ENCODE measurements around the gene ADGRG6.
"Not testable (repeated sequence)": the region's sequence is repeated elsewhere in the genome, so short reads cannot be mapped to it uniquely, and the experiment has no call there.

The ADGRG6 gene

DNA sequence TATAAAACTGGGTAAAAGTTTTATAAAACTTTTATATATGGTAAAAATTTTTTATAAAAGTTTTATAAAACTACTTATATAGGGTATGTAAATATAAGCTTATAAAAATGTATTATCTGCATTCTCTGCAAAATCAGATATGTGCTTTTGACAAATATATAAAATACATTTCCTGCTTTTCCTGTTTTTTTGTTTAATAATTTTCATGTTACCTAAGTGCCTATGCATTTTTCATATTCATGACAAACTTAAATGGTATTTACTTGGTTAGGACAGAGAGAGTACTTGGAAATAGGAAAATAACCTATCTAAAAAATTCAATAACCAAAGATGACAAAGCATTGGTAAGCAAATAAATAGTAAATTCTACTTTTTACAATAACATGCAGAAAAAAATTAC, 41.2 kb downstream of the ADGRG6 start:
- Mint-ChIP-seq H3K4me3 (no peak overlapping the region), H3K4me1 (no peaks in the 10 kb centered on the region), H3K27me3 (no peaks in the 10 kb centered on the region), H3K27ac (no peak overlapping the region), H3K9me3 (no peaks in the 10 kb centered on the region)
- no peak for DNase-seq
- no peak for ATAC-seq

DNA sequence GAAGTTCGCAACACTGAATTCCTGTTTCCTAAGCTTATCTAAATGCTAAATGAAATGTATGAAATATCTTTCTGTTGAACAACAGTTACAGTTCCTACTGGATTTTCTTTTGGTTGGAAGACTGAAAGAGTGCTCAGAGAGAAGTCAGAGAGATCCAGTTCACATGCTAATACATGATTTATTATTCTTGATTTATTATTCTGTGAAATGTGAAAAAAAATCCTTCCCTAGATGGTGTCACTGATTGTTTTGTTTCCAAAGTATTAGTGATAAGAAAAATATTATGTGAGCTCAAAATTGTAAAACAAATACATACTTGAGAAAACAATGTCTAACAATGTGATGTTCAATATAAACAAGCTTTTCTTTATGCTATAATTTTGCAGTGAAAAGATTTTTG, 42.1 kb downstream of the ADGRG6 start:
- Mint-ChIP-seq H3K27ac (no peak overlapping the region), H3K4me1 (no peaks in the 10 kb centered on the region), H3K4me3 (no peak overlapping the region), H3K9me3 (no peaks in the 10 kb centered on the region), H3K27me3 (no peaks in the 10 kb centered on the region)
- ATAC-seq (no peak), DNase-seq (no peak)

DNA sequence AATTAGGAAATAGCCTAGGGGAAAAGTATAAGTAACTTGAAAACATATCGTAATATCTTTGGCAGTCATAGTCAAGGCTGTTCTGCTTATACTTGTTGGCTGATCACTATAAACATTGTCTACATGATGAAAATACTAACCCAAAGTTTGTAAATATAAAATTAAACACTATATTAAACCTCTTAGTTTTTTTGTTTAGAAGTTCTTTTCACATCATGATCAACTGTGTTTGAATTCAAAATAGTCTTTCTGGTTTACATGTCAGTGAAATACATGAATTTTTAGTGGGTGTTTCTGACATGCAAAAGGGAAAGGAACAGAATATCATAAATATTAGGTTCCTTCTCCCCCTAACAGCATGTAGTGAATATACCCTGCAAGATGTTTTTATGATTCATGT, 43.5 kb downstream of the ADGRG6 start:
- Mint-ChIP-seq H3K4me3 (no peak overlapping the region), H3K27me3 (no peaks in the 10 kb centered on the region), H3K4me1 (no peaks in the 10 kb centered on the region), H3K9me3 (no peaks in the 10 kb centered on the region), H3K27ac (no peak overlapping the region)
- no peak for ATAC-seq
- no peak for DNase-seq

DNA sequence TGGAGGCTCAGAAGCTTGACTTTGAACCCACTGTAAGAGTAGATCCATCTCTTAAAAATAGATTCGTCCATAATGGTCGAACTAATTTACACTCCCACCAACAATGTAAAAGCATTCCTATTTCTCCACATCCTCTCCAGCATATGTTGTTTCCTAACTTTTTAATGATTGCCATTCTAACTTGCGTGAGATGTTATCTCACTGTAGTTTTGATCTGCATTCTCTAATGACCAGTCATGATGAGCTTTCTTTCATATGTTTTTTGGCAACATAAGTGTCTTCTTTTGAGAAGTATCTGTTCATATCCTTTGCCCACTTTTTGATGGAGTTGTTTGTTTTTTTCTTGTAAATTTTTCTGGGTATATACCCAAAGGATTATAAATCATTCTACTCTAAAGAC, 44.4 kb downstream of the ADGRG6 start:
- not testable (repeated sequence) for H3K4me3 Mint-ChIP-seq

DNA sequence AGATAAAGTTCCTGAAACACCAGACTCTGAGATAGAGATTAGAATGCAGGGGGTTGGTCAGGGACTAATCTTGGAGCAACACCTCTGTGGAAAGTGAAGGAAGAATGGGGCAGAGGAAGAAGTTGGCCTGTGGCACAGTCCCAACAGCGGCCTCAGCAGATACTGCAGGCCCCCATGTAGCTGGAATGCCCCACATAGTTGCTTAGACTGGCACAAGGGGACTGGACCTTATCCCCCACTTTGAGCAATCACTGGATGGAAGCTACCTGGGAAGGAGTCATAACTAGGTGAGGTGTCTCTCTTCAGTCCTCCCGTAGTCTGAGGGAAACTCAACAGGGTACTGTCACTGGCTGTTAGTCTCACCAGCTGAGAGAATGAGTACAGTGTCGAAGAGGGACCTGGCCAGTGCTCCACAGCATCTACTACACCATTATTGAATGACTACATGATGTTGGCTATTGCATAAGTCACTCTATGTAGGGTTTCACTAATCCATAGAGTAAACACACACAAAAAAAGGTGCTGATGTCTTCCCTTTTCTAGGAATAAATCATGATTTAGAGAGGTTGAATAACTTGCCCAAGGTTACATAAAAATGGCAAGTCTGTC, 47.5 kb downstream of the ADGRG6 start:
- no peak overlapping the region for H3K27ac Mint-ChIP-seq
- H3K9me3 Mint-ChIP-seq: peaks cover 0 to 4% of the 10 kb centered on the region in 2 donors
- DNase-seq (no peak), ATAC-seq (no peak)
- no peak overlapping the region for H3K4me3 Mint-ChIP-seq
- H3K27me3 Mint-ChIP-seq: no peaks in the 10 kb centered on the region
- H3K4me1 Mint-ChIP-seq: no peaks in the 10 kb centered on the region

More for the DNA sequence above, 44.4 kb downstream of the ADGRG6 start:
- not testable (repeated sequence) for DNase-seq, H3K9me3 Mint-ChIP-seq, H3K27me3 Mint-ChIP-seq, ATAC-seq, H3K4me1 Mint-ChIP-seq, H3K27ac Mint-ChIP-seq

DNA sequence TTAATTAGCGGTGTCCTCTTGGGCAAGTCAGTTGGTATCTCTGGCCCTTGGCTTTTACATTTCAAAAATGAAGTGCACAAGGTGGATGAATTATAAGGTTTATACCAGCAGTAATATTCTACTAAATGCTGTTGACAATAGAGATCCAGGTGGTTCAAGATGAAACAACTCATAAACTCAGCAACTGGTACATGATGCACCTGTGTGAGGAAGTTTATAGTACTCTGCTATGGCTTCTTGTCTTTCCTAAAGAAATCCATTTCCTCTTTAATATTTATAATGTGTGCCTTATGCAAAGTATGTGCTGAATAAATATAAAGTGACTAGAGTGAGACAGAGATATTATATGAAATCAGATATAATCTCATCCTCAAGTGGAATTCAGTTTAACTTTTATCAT, 48.5 kb downstream of the ADGRG6 start:
- Mint-ChIP-seq H3K4me1 (no peaks in the 10 kb centered on the region), H3K4me3 (no peak overlapping the region), H3K27ac (no peak overlapping the region), H3K9me3 (peaks cover 0 to 4% of the 10 kb centered on the region in 2 donors), H3K27me3 (no peaks in the 10 kb centered on the region)
- DNase-seq: no peak
- no peak for ATAC-seq

DNA sequence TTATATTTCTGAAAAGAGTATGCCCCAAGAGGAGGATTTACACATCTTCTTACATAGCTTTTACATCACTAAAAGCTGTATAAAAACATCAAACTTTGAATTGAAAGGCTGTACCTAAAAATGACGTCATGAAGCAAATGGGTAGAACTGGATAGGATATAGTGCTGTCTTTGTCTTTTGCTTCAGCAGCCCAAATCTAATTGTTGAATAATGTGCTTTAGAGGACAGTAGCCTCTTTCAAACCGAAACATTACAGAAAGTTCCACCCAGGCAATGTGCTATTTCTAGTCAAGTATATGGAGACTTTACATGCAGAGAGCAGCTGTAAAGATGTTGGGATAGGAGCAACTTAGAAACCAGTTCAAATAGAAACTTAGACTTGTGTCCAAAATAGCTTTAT, 51.9 kb downstream of the ADGRG6 start:
- no peak overlapping the region for H3K27ac Mint-ChIP-seq
- no peaks in the 10 kb centered on the region for H3K27me3 Mint-ChIP-seq
- ATAC-seq (no peak), DNase-seq (no peak)
- no peak overlapping the region for H3K4me3 Mint-ChIP-seq
- H3K4me1 Mint-ChIP-seq: peaks cover 18% of the 10 kb centered on the region
- peaks cover 0 to 4% of the 10 kb centered on the region in 2 donors for H3K9me3 Mint-ChIP-seq

DNA sequence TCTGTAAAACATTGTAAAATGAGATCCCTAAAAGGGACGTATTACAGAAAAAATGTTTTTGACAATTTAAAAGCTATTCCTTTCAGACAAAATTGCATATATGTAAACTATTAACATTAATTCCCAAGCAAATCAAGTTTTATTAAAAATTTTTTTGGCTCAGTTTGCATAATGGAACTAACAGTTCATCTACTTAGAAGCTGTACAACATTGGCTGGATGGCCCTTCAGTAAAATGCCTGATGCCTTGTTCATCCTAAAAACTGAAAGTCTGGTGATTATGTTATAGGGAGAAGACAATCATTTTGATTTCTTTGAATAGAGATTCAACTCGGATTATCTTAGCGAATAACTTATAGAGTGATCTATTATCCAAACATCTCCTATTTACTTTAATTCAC, 52.8 kb downstream of the ADGRG6 start:
- DNase-seq (no peak), ATAC-seq (no peak)
- Mint-ChIP-seq H3K9me3 (peaks cover 0 to 4% of the 10 kb centered on the region in 2 donors), H3K4me3 (no peak overlapping the region), H3K27ac (no peak overlapping the region), H3K4me1 (peaks cover 18% of the 10 kb centered on the region), H3K27me3 (no peaks in the 10 kb centered on the region)

DNA sequence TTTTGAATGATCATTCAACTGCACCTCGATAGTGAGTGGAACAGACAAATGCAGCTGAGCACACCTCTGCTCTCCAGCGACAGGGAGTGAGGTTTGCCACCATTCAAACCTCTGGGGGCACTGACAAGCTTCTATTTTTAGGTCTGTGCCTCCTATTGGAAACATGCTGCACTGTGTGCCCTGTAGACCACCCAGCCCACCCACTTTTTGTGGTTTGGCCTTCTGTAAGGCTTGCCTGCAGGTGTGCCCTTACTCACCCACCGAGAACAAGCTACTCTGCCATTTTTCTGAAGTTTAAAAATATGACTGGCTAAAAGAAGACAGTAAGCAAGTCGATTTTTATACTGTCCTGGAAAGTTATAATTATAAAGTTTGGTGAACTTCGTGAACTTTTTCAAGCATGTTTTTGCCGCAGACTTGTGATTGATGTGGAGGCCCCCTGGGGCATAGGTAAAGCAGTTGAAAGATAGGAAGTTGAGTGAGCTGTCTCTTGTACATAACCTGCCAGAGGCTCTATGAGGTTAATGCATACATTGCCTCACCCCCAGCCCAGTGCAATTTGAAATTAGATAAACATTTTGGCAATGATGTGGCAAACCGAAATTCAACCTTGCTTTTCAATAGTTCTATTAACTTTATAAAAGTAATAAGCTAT, 53.8 kb downstream of the ADGRG6 start:
- Mint-ChIP-seq H3K4me1 (peaks cover 18% of the 10 kb centered on the region), H3K27me3 (no peaks in the 10 kb centered on the region), H3K9me3 (peaks cover 0 to 4% of the 10 kb centered on the region in 2 donors), H3K27ac (peak overlapping the region in 1 of 2 donors; percentile 23), H3K4me3 (peak overlapping the region; percentile 28 to 52)
- ATAC-seq (peak; percentile 54), DNase-seq (no peak)

DNA sequence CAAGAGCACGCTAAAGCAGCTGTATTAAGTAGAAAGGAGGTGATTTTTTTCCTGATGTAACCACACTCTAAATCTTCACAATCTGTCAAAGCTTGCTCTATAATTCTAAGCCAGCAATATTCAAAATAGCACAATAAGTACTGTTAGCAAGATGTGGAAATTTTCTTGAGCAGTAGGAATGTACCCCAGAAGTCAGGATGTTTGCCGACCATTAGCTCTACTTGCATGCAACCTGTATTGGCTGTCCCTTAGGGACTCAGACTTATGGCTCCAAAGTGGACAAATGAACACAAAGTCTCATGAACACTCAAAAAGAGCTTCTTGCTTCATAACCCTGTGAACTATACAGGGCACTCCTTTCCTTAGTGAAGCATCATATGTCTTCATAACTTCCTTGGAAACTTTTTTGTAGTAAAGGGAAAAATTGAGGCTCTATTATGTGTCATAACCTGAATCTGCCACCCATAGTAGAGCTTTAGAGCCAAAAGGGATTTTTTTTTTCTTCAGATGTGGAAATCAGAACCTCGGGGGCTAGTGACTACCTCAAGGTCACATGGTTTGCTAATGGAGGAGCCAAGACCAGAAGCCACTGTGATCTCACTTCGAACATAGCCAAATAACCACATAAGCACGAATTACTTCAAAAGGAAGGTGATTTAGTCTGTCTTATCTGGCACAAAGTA, 54.5 kb downstream of the ADGRG6 start:
- Mint-ChIP-seq H3K9me3 (peaks cover 0 to 2% of the 10 kb centered on the region in 2 donors), H3K27ac (peak overlapping the region in 1 of 2 donors; percentile 78), H3K4me3 (peak overlapping the region; percentile 34 to 63), H3K27me3 (no peaks in the 10 kb centered on the region), H3K4me1 (peaks cover 18% of the 10 kb centered on the region)
- peak; percentile 87 for ATAC-seq
- peak in 1 of 2 donors; percentile 23 for DNase-seq

DNA sequence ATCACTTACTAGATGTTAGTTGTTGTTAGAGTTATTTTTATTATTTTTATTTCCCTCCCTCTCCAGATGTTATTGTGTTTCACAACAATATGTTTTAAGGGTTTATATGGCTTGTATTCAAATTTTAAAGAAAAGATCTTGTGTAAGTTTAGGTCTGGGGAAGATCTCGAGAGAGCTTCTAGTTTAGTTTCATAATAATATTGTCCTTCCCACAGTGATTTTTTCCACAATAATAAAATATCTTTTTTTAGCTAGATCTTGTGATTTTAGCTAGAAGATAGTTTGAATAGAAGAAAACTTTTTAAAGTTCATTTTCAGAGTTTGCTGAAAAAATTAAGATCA, 55.0 kb downstream of the ADGRG6 start:
- Mint-ChIP-seq H3K4me1 (peaks cover 18% of the 10 kb centered on the region), H3K27ac (peak overlapping the region in 1 of 2 donors; percentile 78), H3K27me3 (no peaks in the 10 kb centered on the region), H3K9me3 (no peaks in the 10 kb centered on the region), H3K4me3 (peak overlapping the region; percentile 34 to 63)
- ATAC-seq (no peak), DNase-seq (no peak)

DNA sequence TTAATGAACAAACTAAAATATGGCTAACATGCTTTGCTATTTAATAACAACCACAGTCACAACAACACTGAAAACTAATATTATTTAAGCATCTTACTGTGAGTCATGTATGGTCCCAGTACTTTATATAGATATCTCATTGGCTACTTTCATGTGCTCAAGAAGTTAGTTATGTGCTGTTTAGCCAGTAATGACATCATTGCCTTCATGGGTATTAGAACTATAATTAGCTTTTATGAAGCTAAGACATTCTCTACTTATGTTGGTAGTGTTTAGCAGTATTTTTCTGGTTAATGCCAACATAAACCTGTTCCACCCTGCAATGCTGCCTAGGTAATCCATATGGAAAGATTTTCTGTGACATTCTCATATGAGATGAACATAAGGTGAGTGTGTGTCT, 56.1 kb downstream of the ADGRG6 start:
- Mint-ChIP-seq H3K4me1 (peaks cover 18% of the 10 kb centered on the region), H3K4me3 (no peak overlapping the region), H3K9me3 (no peaks in the 10 kb centered on the region), H3K27me3 (no peaks in the 10 kb centered on the region), H3K27ac (no peak overlapping the region)
- DNase-seq (no peak), ATAC-seq (no peak)

DNA sequence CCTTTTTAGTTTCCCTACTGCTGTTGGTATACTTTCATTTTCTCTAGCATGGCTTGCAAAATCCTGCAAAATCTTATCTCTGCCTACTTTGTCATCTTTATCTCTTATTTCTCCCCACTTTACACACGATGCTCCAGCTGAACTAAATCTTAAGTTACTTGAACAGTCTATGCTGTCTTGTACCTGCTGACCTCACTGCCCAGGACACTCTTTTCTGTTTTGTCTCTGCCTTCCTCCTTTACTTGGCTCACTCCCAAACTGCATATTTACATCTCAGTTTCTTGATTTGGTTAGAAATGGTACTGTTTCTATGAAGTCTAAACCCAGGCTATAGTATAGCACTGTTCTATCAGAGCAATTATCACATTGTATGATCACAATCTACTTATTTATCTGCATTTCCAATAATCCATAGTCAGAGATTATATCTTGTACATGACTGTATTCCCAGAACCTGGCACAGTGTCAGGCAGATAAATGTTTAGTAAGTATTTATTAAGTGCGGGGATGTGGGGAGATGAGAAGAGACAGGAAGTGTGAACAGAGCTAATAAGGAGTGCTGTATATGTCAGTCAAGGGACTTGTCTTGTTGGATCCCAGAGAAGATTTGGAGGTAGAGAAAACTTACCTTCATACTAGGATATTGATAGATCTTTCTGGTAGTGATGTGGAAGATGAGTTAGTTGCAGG, 57.6 kb downstream of the ADGRG6 start:
- ATAC-seq: no peak

DNA sequence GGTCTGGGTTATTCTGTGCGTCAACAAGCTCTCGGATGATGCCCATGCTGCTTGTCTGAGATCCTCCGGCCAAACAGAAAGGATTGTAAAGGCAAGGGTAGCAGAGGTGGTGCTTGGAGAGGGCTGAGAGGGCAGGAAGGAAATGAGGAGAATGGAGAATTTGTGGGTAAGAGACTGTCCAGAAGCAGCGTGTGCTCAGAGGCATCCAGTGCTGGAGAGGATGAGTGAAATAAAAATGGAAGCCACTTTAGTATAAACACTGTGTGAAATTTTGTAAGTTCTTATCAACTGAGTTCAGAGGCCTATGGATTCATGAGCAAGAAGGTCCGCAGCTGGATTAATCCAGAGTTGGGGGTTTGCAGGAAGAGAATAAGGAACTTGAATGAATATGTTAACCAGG, 59.5 kb downstream of the ADGRG6 start:
- no peak overlapping the region for H3K4me3 Mint-ChIP-seq
- H3K27me3 Mint-ChIP-seq: no peaks in the 10 kb centered on the region
- ATAC-seq (no peak), DNase-seq (no peak)
- H3K27ac Mint-ChIP-seq: no peak overlapping the region
- H3K4me1 Mint-ChIP-seq: peaks cover 8% of the 10 kb centered on the region
- H3K9me3 Mint-ChIP-seq: no peaks in the 10 kb centered on the region

More for the DNA sequence above, 57.6 kb downstream of the ADGRG6 start:
- no peak overlapping the region for H3K4me3 Mint-ChIP-seq
- H3K27ac Mint-ChIP-seq: no peak overlapping the region
- DNase-seq: no peak
- peaks cover 18% of the 10 kb centered on the region for H3K4me1 Mint-ChIP-seq
- H3K27me3 Mint-ChIP-seq: no peaks in the 10 kb centered on the region
- no peaks in the 10 kb centered on the region for H3K9me3 Mint-ChIP-seq

DNA sequence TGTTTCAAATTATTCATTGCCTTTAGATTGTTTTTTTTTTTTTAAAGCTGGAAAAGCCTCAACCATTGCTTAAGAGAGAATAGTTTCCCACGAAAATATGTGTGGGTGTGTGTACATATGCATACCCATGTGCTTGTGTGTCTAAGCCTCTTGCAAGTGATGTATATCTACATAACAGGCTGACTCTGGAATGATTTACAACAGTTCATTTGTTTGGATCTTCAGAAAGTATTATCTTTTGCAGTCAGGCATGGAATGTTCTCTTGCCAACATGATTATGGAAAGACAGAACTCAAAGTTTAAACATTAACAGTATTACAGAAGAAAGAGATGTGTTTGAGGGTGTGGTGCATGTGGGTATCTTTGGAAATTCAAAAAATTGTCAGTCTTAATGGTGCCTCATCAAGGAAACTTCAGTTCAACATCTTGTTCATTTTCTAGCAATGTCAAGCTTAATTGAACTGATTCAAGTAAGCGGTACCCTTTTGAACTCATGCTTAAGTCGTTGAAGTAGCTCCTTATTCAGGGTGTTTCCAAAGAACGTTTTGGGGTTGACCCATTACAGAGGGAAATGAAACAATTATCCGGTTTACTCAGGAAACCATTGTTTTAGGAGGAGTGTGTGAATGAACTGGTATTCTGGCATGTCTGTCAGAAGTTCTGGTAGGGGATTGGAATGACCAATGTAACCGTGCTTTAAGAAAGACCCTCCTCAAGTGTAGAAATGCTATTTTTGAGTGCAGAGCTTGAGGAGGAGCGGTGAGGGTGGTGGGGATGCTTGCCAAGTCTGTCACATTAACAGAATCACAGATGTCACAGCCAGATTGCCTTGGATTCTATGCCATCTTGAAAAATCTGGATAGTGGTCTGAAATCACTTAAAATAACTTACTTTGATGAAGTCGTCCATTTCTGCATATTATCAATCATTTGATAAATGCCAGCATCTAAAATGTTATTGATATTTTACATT, 60.3 kb downstream of the ADGRG6 start:
- Mint-ChIP-seq H3K4me1 (peaks cover 1% of the 10 kb centered on the region), H3K9me3 (no peaks in the 10 kb centered on the region), H3K4me3 (no peak overlapping the region), H3K27ac (no peak overlapping the region), H3K27me3 (no peaks in the 10 kb centered on the region)
- no peak for ATAC-seq
- DNase-seq: no peak
